K562 (cell line): ENCODE measurements around the gene ADAMTS14. TPM values are rescaled to one million over a fixed set of nuclear protein-coding genes. Genes with fewer than 3 reads are reported as not detected.
A peak's percentile ranks its signal among the peaks of the same experiment; 100 is the strongest.

ENCODE experiments used
- ATAC-seq: fragments of 200-7000 bp; cut with Tn5 transposase; 3 replicates; pipeline ENCODE4 v1.9.1; 2020; ENCODE audit warnings: moderate library complexity
- BruUV-seq: library from RNA; stranded (reverse); fragments of 400-500 nt; replicated peaks from 2 replicates; lab custom pipeline; 2021; lab: Mats Ljungman, UMichigan
- CTCF ChIA-PET: fragments of 300-600 bp; formaldehyde crosslinking; extraction: SDS; loops from one replicate; lab custom pipeline; 2021; ENCODE audit warnings: low intra/inter-chr PET ratio; lab: Yijun Ruan, JAX
- POLR2A ChIA-PET: fragments of 300-600, 350-650 bp; sonication (Branson Sonifier 250); formaldehyde crosslinking; extraction: SDS; loops from one replicate; lab custom pipeline; 2021; ENCODE audit warnings: antibody characterized with exemption, inconsistent platforms; lab: Yijun Ruan, JAX
- DNase-seq, 4 experiments: peaks; one replicate each; pipeline versions ENCODE4 v3.0.0 to v3.0.0-alpha.2; 2011 to 2018; ENCODE audit warnings: low spot score in 3 of 4, mixed read lengths in 3 of 4; ENCODE audit errors: extremely low read depth in 1 of 4
- FAIRE-seq: peaks from 2 replicates; lab custom pipeline; 2011; peaks lifted over from hg19 to GRCh38; lab: Jason Lieb, UNC
- H2AFZ ChIP-seq: 2 replicates; pipeline ENCODE4 v1.6.0; 2011; ENCODE audit warnings: low read depth, low read length, control low read depth, inconsistent platforms
- H3K27ac ChIP-seq: fragments of 200-600 bp; 3 replicates; pipeline ENCODE4 v1.8.0; 2011; ENCODE audit warnings: low read depth, mild to moderate bottlenecking, control low read depth, inconsistent platforms, low read length, moderate library complexity, mixed read lengths; ENCODE audit errors: extremely low read depth
- H3K27me3 ChIP-seq, 2 experiments: fragments of 300-600 bp in 1 of 2; 2 replicates in 1 of 2; 3 replicates in 1 of 2; pipeline versions ENCODE4 v1.6.0 to v1.8.0; 2011; ENCODE audit warnings: inconsistent platforms in 2 of 2, low read length in 2 of 2, mild to moderate bottlenecking in 1 of 2, mixed read lengths in 1 of 2, moderate library complexity in 1 of 2; ENCODE audit not compliant: control insufficient read depth in 2 of 2, insufficient read depth in 2 of 2
- H3K36me3 ChIP-seq: fragments of 300-600 bp; 3 replicates; pipeline ENCODE4 v1.8.0; 2011; ENCODE audit warnings: mild to moderate bottlenecking, low read length, inconsistent platforms; ENCODE audit not compliant: control insufficient read depth, insufficient read depth
- H3K4me1 ChIP-seq, 2 experiments: fragments of 200-600 bp in 1 of 2; replicated peaks in 1 of 2; 2 replicates in 1 of 2; 3 replicates in 1 of 2; pipeline versions ENCODE4 v1.5.1 to v1.8.0; 2011; ENCODE audit warnings: inconsistent platforms in 2 of 2, low read length in 2 of 2, mild to moderate bottlenecking in 1 of 2, mixed read lengths in 1 of 2, moderate library complexity in 1 of 2; ENCODE audit not compliant: control insufficient read depth in 2 of 2, insufficient read depth in 2 of 2
- H3K4me2 ChIP-seq: 2 replicates; pipeline ENCODE4 v1.6.1; 2011; ENCODE audit warnings: low read length, control low read depth, inconsistent platforms, mixed read lengths; ENCODE audit not compliant: insufficient read depth
- H3K4me3 ChIP-seq: fragments of 200-600 bp; sonication (generic), shearing (Covaris generic); 2 replicates; pipeline ENCODE4 v1.5.1; 2016; ENCODE audit warnings: control low read depth, inconsistent platforms
- H3K79me2 ChIP-seq: fragments of 200-600 bp; 3 replicates; pipeline ENCODE4 v1.8.0; 2011; ENCODE audit warnings: low read length, inconsistent platforms; ENCODE audit not compliant: control insufficient read depth, insufficient read depth
- H3K9ac ChIP-seq, 2 experiments: 2 replicates each; pipeline versions ENCODE4 v1.6.0 to v1.6.1; 2011; ENCODE audit warnings: low read depth in 2 of 2, low read length in 2 of 2, control low read depth in 1 of 2, inconsistent platforms in 1 of 2, mild to moderate bottlenecking in 1 of 2, mixed read lengths in 1 of 2; ENCODE audit not compliant: insufficient read depth in 1 of 2
- H3K9me1 ChIP-seq: one replicate; pipeline ENCODE4 v1.6.0; 2011; ENCODE audit warnings: inconsistent platforms, mild to moderate bottlenecking, low read length, moderate library complexity; ENCODE audit not compliant: control insufficient read depth, insufficient read depth
- H3K9me3 ChIP-seq: replicated peaks from 2 replicates; pipeline ENCODE4 v1.5.1; 2011; ENCODE audit warnings: low read depth, low read length, inconsistent platforms; ENCODE audit not compliant: control insufficient read depth, insufficient read depth
- H4K20me1 ChIP-seq: replicated peaks from 2 replicates; pipeline ENCODE4 v1.6.1; 2011; ENCODE audit warnings: low read length, inconsistent platforms, mixed read lengths; ENCODE audit not compliant: control insufficient read depth, insufficient read depth
- CBFA2T3 ChIP-seq: fragments of 450-650 bp; IDR thresholded peaks from 2 replicates; pipeline ENCODE4 v1.6.1; 2017
- CEBPB ChIP-seq: fragments of 450-650 bp; IDR thresholded peaks from 2 replicates; pipeline ENCODE4 v1.6.1; 2016; ENCODE audit warnings: missing genetic modification characterization, missing compliant biosample characterization
- CREBBP ChIP-seq: IDR thresholded peaks from one replicate; pipeline ENCODE4 v1.6.1; 2012; ENCODE audit warnings: low read depth, mild to moderate bottlenecking, control low read depth, inconsistent platforms, low read length
- HINFP ChIP-seq: fragments of 450-650 bp; conservative IDR thresholded peaks from 2 replicates; pipeline ENCODE4 v1.6.1; 2016; ENCODE audit warnings: missing genetic modification characterization, low read depth, mild to moderate bottlenecking, control low read depth, missing compliant biosample characterization
- KDM5B ChIP-seq: fragments of 200-600 bp; sonication (generic); IDR thresholded peaks from 2 replicates; pipeline ENCODE4 v1.6.1; 2012; ENCODE audit warnings: low read depth, mild to moderate bottlenecking, moderate library complexity, low read length, control low read depth, inconsistent platforms; ENCODE audit not compliant: insufficient replicate concordance
- POLR2G ChIP-seq: fragments of 200-400 bp; formaldehyde crosslinking; IDR thresholded peaks from 2 replicates; pipeline ENCODE4 v1.6.1; 2017; ENCODE audit warnings: low read depth, mild to moderate bottlenecking, antibody characterized with exemption, low read length, moderate library complexity
- RBFOX2 ChIP-seq: fragments of 200-400 bp; formaldehyde crosslinking; IDR thresholded peaks from 2 replicates; pipeline ENCODE4 v1.6.1; 2017; ENCODE audit warnings: low read depth, mild to moderate bottlenecking, low read length, moderate library complexity
- WHSC1 ChIP-seq: IDR thresholded peaks from one replicate; pipeline ENCODE4 v1.6.1; 2012; ENCODE audit warnings: low read length, control low read depth, inconsistent platforms
- XRCC5 ChIP-seq: fragments of 200-400 bp; formaldehyde crosslinking; IDR thresholded peaks from 2 replicates; pipeline ENCODE4 v1.6.1; 2017; ENCODE audit warnings: low read depth, mild to moderate bottlenecking, low read length
- ZEB2 ChIP-seq: fragments of 450-650 bp; IDR thresholded peaks from 2 replicates; pipeline ENCODE4 v1.6.1; 2016
- ZNF518B ChIP-seq: fragments of 250-450 bp; sonication (Bioruptor Pico); IDR thresholded peaks from 2 replicates; pipeline ENCODE4 v1.5.0; 2021; ENCODE audit warnings: mild to moderate bottlenecking, moderate library complexity
- WGBS: fragments of 100-300 bp; shearing (Covaris generic); methylation state at CpG from one replicate; pipeline ENCODE4 v1.1.6; 2016; ENCODE audit warnings: low coverage, mixed read lengths; ENCODE audit not compliant: insufficient coverage; ENCODE audit errors: missing lambda C conversion rate; 5-methylcytosine and 5-hydroxymethylcytosine counted together
- in situ Hi-C: fragments of 300-500 bp; cut with MboI; formaldehyde crosslinking; loops from 4 replicates; pipeline ENCODE4 v1.15.0; 2018; ENCODE audit warnings: inconsistent platforms, mixed read lengths
- intact Hi-C: fragments of 100-400 bp; cut with micrococcal nuclease; formaldehyde crosslinking; loops from 2 replicates; pipeline ENCODE4 v1.14.2; 2022
- polyA plus RNA-seq, 8 experiments: library from polyadenylated mRNA; depleted of rRNA in 4 of 8; stranded (reverse) in 5 of 8; unstranded in 3 of 8; fragments of >200 nt; fragmentation: Nextera tagmentation in 2 of 8; fragmentation: Illumina TruSeq in 1 of 8; extraction: Ambion mirVana in 2 of 8; extraction: Trizol in 1 of 8; gene quantifications; 2 replicates each; pipeline versions ENCODE4 v1.2.1 to v1.2.3, GENCODE V29; 2011 to 2014; ENCODE audit warnings: inconsistent platforms in 1 of 8, missing spikeins in 1 of 8
- total RNA-seq, 7 experiments: library from RNA; depleted of rRNA in 6 of 7; stranded (reverse); fragments of >200 nt in 6 of 7; fragmentation: Illumina TruSeq in 2 of 7; extraction: Trizol in 2 of 7; gene quantifications; 2 replicates each; pipeline versions ENCODE4 v1.2.1 to v1.2.3, GENCODE V29; 2011 to 2021; ENCODE audit warnings: low replicate concordance in 1 of 7

ADAMTS14 gene
- total and polyA plus RNA-seq, 9 of the 15 experiments (the other 6 are each of a cell fraction or from before 2014, with no cell fraction given), result 0.04 to 37.4 (median 15.9) TPM

GRCh38 chr10:70681731-70682005 lies 9.4 kb downstream of the ADAMTS14 start:
- Histone ChIP-seq H3K4me1 (peaks cover 68% of the 10 kb centered on the region in 2 experiments), H3K36me3 (peaks cover 77% of the 10 kb centered on the region; the same call in 2 of the 3 replicates), H3K4me3 (no peak overlapping the region), H3K27me3 (no peaks in the 10 kb centered on the region), H3K79me2 (peaks cover 86% of the 10 kb centered on the region), H3K27ac (no peak overlapping the region), H3K9me3 (no peaks in the 10 kb centered on the region), H4K20me1 (no peaks in the 10 kb centered on the region), H2AFZ (no peak overlapping the region), H3K4me2 (no peak overlapping the region), H3K9ac (peak overlapping the region in 1 of 2 experiments; percentile 80; a peak in 2 of 4 replicates), H3K9me1 (peaks cover 4% of the 10 kb centered on the region)
- POLR2A ChIA-PET, result interaction anchor here (0.6 to 3.3 kb wide), 11 partner anchors 11 to 205 kb away, joined by 3 to 18 read pairs (median 3); no protein-coding TSS in a partner anchor
- CTCF ChIA-PET, result no interaction called here
- TF ChIP-seq KDM5B (peak; percentile 38), CBFA2T3 (no peak), ZNF518B (CRISPR knock-in tag) (no peak), RBFOX2 (0 out of 2 replicates have a peak, but pooled peaks have one; percentile 27), POLR2G (0 out of 2 replicates have a peak, but pooled peaks have one; percentile 39), XRCC5 (no peak), CREBBP (no peak), HINFP (no peak), ZEB2 (no peak), WHSC1 (peak; percentile 22), CEBPB (tag) (no peak)
- no peak for DNase-seq
- WGBS, result 64% methylated on average over 2 of the region's 2 CpGs
- in situ Hi-C loops, result no loop called here
- peak; percentile 10; the same call in 2 of the 3 replicates for ATAC-seq
- intact Hi-C loops, result no loop called here
- no peak for FAIRE-seq
- no TSS peak for BruUV-seq
